Stimulated activated CD8-positive, alpha-beta memory T cell treated with anti-CD3 and anti-CD28 coated beads, Interleukin-7, amount 100 ng/mL, for 48 hours (primary cell): ENCODE results near the gene SPCS3.
"Not testable (repeated sequence)": the region's sequence is repeated elsewhere in the genome, so short reads cannot be mapped to it uniquely, and the experiment has no call there.

Experiments
- DNase-seq, 2 donors: peaks; one replicate each; pipeline ENCODE4 v3.0.0-alpha.2; 2020; ENCODE audit warnings: low read depth in 1 of 2; ENCODE audit errors: extremely low read depth in 1 of 2

SPCS3 gene

DNA sequence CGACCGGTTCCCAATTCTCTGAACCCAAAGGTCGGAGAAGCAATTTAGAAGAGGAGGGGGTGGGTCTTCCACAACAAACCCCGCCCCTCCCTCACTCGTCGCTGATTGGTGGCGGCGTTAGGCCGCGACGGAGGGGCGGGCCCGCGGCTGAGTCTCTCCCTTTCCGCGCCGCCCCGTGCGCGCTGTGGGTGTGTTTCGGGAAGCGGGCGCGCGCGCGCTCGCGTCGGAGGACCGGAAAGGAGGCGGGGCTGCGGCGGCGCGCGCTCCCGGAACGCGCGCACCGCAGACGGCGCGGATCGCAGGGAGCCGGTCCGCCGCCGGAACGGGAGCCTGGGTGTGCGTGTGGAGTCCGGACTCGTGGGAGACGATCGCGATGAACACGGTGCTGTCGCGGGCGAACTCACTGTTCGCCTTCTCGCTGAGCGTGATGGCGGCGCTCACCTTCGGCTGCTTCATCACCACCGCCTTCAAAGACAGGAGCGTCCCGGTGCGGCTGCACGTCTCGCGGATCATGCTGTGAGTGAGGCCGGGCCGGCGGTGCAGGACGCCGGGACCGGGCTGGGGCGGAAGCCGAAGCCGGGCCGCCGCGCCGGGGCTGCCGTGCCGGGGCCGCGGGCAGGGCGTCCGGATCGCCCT lies at the start of gene SPCS3:
Gene SPCS3, plus strand, starts transcription at position 263 of the 636 bp plus-strand sequence. Its CDS starts 111 bp downstream, at position 374.
- DNase-seq = peak; percentile 88 to 89

DNA sequence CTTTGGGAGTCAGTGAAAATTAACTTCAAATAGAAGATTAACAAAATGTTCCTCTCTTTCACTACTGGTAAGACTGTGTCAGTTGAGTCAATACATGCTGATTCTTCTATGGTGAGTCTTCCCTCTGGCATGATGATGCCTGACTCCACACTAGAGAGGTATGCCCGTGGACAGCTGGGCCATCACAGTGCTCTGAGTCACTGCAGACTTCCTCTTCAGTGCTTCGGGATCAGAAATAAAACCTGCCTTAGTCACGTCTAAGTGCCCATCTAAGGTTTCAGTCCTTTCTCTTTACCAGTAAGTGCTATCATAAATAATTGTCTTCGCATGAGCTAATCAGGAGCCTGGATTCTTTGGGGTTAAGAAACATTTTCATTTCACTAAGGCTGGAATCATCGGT lies 49.1 kb upstream of the SPCS3 start:
- no peak for DNase-seq

GRCh38 chr4:176271749-176272148 lies 48.0 kb upstream of the SPCS3 start:
- DNase-seq = no peak

- DNase-seq = no peak
Measured at GRCh38 chr4:176272799-176273198, 47.0 kb upstream of the SPCS3 start.

DNA sequence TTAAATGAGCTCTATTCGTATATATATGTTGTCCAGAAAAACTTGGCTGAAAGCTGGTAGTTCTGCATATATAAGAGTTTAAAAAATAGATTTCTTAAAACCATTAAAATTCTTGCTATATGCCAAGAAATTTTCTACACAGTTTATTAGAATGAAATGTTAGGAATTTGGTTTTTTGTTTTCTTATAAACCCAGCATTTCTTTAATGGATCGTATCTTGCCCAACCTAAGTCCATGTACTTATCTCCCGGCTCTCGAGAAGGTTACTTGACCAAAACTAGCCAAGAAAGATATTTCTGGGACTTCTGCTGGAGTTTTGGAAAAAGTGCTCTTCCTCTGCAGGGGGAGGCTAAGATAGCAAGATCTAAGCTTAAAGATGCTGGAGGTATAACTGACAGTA lies 46.0 kb upstream of the SPCS3 start:
- no peak for DNase-seq

- DNase-seq = no peak
Measured at GRCh38 chr4:176274441-176274840, 45.3 kb upstream of the SPCS3 start.

DNA sequence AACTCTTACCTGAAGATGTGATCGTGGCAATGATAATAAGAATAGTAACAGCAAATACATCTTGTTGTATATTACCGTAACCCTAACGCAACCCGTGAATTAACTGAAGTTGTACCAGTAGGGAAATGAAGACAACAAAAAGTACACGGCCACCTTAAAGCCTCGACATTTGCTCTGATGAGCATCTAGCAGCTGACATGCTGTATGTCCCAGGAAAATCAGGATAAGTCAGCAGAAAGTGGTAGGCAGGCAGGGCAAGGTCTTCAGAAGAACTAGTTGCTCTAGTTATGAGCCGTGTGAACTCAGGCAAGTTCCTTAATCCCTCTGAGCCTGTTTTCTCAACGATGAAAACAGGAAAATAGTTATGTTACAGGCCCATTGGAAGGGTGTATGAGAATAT lies 43.1 kb upstream of the SPCS3 start:
- no peak for DNase-seq

DNA sequence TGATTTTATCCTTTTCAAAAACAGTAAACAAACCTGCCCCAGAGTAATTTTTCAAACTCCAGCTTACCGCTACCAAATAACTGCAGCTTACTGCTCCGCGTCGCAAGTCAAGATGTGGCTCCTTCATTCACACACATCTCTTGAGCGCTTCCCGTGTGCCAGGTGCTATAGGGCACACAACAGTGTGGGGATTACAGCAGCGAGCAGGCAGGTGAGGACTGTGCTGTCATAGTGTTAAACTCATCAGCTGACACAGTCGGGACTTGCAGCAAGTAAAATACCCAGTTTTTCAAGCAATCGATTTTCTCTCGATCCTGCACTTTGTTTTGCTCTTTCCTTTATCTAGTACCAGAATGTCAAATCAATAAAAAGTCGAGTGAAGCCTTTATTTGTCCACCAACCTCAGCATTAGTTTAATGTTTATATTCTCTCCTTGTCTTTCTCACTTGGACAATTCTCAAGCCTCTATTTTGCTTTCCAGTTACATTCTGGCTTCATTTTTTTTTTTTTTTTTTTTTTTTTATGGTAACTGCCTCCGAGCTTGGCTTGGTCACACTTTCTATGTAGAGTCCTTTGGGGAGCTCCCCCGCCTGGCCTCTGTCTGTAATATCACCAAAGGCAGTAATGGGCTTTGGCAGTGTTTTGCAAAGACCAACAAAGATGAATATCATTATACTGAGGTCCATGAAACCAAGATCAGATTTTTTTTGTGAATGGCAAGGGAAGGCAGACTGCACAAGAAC lies 42.4 kb upstream of the SPCS3 start:
- DNase-seq = peak in 1 of 2 donors; percentile 7

GRCh38 chr4:176279560-176279959 lies 40.2 kb upstream of the SPCS3 start:
- DNase-seq = not testable (repeated sequence)

- no peak for DNase-seq
Measured at GRCh38 chr4:176286728-176287127, 33.0 kb upstream of the SPCS3 start.

DNA sequence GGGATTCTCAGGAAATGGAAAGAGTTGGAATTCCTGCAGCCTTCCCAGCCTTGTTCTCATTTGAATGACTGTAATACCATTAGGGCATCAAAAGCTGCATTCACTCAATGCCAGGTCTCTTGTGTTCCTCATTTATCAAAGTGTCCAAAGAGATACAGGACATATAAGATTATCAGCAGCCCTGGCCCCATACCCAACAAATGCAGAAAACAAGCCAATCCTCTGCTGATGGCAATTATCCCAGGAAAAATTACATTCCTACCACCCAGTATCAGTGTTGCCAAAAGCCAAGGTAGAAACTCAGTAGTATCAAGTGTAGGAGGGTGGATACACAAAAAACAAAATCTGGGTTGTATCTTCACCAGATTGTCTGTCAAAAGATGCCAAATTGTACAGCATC lies 32.2 kb upstream of the SPCS3 start:
- no peak for DNase-seq

GRCh38 chr4:176288020-176288419 lies 31.7 kb upstream of the SPCS3 start:
- no peak for DNase-seq

DNA sequence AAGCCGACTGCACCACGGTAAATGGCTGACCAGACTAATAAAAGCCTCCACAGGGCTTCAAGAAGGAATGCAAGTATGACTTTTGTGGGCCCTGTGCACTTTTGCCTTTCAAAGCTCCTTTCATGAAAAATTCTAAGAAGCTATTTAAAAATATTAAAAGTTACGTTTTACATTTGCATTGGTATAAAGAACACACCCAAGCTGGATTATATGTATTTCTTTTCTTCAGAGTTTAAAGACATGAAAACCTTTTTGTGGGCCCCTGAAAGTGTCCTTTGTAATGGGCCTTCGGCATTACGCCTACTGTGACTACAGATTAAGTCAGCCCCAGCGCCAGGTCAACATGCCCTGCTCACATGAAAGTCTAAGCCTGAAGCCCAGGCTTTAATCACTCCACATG lies 30.2 kb upstream of the SPCS3 start:
- no peak for DNase-seq

DNA sequence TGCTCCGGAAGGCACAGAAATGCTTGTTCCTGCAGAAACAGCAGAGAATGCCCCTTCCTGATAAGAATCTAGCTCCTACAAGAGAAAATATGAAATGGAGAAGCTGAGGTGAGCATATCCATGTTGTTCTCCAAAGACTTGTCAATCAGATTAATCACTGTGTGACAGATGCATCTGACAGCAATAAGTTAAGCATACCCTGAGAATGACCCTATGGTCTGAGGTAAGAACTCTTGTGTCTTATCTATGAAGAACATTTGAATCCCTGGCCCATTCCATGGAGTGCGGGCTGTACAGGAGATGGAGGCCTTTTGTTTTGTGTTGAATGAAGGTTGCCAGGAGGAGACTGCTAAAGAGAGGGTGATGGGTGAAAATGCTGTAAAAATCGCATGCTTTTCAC lies 29.2 kb upstream of the SPCS3 start:
- DNase-seq = no peak

DNA sequence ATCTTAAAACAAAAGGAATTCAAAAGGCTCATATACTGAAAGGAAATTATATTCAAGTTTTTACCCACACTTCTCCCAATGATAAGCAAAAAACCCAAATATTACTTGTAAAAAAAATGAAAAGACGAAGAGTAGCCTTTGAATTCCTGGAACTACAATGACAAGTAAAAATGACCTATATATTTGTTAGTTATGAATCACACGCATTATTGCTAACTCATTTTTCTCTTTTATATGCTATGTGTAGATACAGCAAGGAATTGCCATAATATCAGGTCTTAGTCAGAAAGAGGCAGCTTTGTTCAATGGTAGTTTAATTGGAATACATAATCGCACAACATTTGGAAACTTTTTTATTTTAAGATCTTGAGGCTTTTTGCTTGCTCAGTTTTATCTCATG lies 28.0 kb upstream of the SPCS3 start:
- no peak for DNase-seq

GRCh38 chr4:176292920-176293319 lies 26.8 kb upstream of the SPCS3 start:
- DNase-seq = no peak

DNA sequence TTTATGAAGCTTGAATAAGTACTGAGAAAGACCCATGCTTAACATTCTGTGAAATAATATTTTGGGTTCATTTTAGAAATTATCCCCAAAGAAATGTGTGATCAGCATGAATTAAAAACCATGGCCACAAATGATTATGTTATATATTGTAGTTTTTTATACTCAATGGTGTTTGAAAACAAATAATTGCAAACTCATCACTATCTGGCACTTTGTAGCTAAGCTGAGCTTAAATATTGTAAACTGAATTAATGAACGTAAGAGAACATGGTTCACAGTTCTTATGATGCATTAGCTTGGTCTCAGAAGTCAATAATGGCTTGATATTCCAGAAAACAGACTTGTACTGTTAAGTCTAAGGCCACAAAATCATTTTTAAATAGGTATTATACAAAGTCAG lies 26.1 kb upstream of the SPCS3 start:
- DNase-seq = no peak

DNA sequence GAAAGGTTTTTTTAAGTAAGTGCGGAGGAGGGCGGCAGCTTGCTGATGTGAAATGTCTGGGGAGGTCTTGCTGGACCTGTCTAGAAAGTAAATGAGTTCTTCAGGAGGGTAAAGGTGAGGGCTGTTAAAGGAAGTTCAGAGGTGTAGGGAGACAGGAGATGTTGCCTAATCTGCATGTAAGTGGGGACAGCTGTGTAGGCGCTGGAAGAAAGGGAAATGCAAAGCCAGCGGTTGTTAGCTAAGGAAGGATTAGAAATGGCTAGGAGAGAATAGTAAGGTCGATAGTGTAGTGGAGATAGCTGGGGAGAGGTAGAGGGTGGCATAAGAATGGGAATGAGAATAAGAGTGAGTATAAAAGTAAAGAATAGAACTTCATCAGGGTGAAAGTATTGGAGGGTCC lies 23.9 kb upstream of the SPCS3 start:
- not testable (repeated sequence) for DNase-seq

GRCh38 chr4:176298664-176299063 lies 21.1 kb upstream of the SPCS3 start:
- DNase-seq = no peak

GRCh38 chr4:176300036-176300435 lies 19.7 kb upstream of the SPCS3 start:
- DNase-seq = no peak

GRCh38 chr4:176300565-176300964 lies 19.2 kb upstream of the SPCS3 start:
- DNase-seq = no peak
